ENCODE results near the gene ENDOG.
"Not testable (repeated sequence)": the region's sequence is repeated elsewhere in the genome, so short reads cannot be mapped to it uniquely, and the experiment has no call there.

Gene ENDOG

GRCh38 chr9:128836509-128837145 is 18.3 kb downstream of the ENDOG start:
- DNase-seq (ENCODE audit: low read depth) = no peak
- in situ Hi-C loops (cut with HindIII; ENCODE audit: low sequenced_read_pairs) = no loop called here
- no peak for TF ChIP-seq CTCF (IDR thresholded peaks at IDR 0.05; ENCODE audit: low read depth, low read length, missing control alignments)
- H3K4me3 ChIP-seq (ENCODE audit: low read depth, low read length) = no peak overlapping the region

- in situ Hi-C loops (cut with HindIII; ENCODE audit: low sequenced_read_pairs) = no loop called here
- no peak overlapping the region for H3K4me3 ChIP-seq (ENCODE audit: low read depth, low read length)
- TF ChIP-seq CTCF (IDR thresholded peaks at IDR 0.05; ENCODE audit: low read depth, low read length, missing control alignments) = no peak
- no peak for DNase-seq (ENCODE audit: low read depth)
Observed at GRCh38 chr9:128838338-128838737, 20.0 kb downstream of the ENDOG start.

GRCh38 chr9:128840524-128840923 is 22.2 kb downstream of the ENDOG start:
- H3K4me3 ChIP-seq (ENCODE audit: low read depth, low read length) = no peak overlapping the region
- in situ Hi-C loops (cut with HindIII; ENCODE audit: low sequenced_read_pairs) = no loop called here
- DNase-seq (ENCODE audit: low read depth) = no peak
- TF ChIP-seq CTCF (IDR thresholded peaks at IDR 0.05; ENCODE audit: low read depth, low read length, missing control alignments) = no peak

GRCh38 chr9:128841694-128842492 is 23.6 kb downstream of the ENDOG start:
- no peak overlapping the region for H3K4me3 ChIP-seq (ENCODE audit: low read depth, low read length)
- in situ Hi-C loops (cut with HindIII; ENCODE audit: low sequenced_read_pairs) = no loop called here
- no peak for TF ChIP-seq CTCF (IDR thresholded peaks at IDR 0.05; ENCODE audit: low read depth, low read length, missing control alignments)
- DNase-seq (ENCODE audit: low read depth) = no peak

- H3K4me3 ChIP-seq (ENCODE audit: low read depth, low read length); DNase-seq (ENCODE audit: low read depth); in situ Hi-C loops (cut with HindIII; ENCODE audit: low sequenced_read_pairs): not testable (repeated sequence)
Observed at GRCh38 chr9:128843171-128843570, 24.9 kb downstream of the ENDOG start.

GRCh38 chr9:128845186-128845931 is 27.1 kb downstream of the ENDOG start:
- in situ Hi-C loops (cut with HindIII; ENCODE audit: low sequenced_read_pairs) = no loop called here

More at GRCh38 chr9:128845186-128845931, 27.1 kb downstream of the ENDOG start:
- TF ChIP-seq CTCF (IDR thresholded peaks at IDR 0.05; ENCODE audit: low read depth, low read length, missing control alignments) = no peak
- no peak overlapping the region for H3K4me3 ChIP-seq (ENCODE audit: low read depth, low read length)
- DNase-seq (ENCODE audit: low read depth) = no peak

Measured in astrocyte of the cerebellum (primary cell).